ENCODE results near the gene STK39.

DNA sequence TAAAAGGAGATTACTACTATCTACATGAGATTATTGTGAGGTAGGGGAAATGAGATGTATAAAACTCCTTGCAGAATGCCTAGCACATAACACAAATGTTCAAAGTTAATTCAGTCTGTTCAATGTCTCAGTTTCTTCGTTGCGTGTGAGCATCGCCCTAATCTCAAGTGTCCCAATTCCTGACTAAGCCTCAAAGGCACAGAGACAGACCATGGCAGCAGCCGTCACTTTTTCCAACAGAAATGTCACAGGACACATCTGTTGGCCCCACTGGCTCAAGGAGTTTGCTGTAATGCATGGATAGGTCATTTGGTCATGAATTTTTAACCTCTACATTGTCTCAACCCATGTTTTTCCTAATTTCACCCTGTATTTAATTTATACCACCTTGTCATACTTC, 75.3 kb downstream of the STK39 start:
- TF ChIP-seq PBX3 (IDR thresholded peaks at IDR 0.05) (no peak), POLR2A (IDR thresholded peaks at IDR 0.05; ENCODE audit: low read length) (no peak), CTCF (IDR thresholded peaks at IDR 0.05) (no peak), RAD21 (conservative IDR thresholded peaks at IDR 0.05 in 1 of 2, IDR thresholded peaks at IDR 0.05 in 1 of 2) (no peak), NFE2L2 (conservative IDR thresholded peaks at IDR 0.05; ENCODE audit: low read length) (no peak), MAX (IDR thresholded peaks at IDR 0.05) (no peak), MAFK (IDR thresholded peaks at IDR 0.05; ENCODE audit: partially characterized antibody) (no peak), NR3C1 (IDR thresholded peaks at IDR 0.05) (no peak)

Data from A549 (cell line).